HG03135 (cell line): Measurements from ENCODE around the gene GLRA3.
"Not testable (repeated sequence)": the region's sequence is repeated elsewhere in the genome, so short reads cannot be mapped to it uniquely, and the experiment has no call there.

Experiments used
- ATAC-seq: cut with Tn5 transposase; IDR thresholded peaks from one replicate; pipeline ENCODE4 v1.9.1; 2021; ENCODE audit warnings: mild to moderate bottlenecking, moderate library complexity; ENCODE audit not compliant: unreplicated experiment

The GLRA3 gene

DNA sequence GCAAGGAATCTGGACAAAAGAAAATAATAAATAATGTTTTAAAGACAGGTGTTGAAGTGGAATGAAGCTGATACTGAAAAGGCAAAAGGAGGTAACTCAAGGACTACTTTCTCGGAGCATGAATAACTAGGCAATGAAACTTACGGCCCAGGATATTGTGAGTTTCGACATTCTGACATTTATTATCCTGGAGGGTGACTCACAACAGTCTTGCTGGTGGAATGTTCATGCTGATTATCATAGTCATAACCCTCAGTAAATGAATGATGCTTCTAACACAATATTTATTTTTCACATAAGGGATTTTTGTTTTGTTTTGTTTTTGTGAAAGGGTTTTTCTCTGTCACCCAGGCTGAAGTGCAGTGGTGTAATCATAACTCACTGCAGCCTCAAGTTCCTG, 159.8 kb downstream of the GLRA3 start:
- no peak for ATAC-seq

DNA sequence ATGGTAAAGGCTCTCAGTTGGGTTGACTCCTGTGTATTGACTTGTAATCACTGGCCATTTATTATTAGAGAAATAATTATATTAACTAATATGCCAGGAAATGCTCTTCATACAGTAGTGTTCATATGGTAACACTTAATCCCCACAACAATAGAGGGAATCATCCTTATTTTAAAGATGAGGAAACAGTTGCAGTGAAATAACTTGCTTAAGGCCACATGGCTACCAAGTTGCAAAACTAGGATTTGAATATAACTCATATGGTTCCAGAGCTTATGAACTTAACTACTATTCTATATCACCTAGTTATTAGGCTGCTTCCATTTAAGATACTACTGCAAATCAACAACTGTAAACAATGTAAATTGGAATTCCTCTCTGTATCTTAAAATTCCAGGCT, 163.2 kb downstream of the GLRA3 start:
- no peak for ATAC-seq

DNA sequence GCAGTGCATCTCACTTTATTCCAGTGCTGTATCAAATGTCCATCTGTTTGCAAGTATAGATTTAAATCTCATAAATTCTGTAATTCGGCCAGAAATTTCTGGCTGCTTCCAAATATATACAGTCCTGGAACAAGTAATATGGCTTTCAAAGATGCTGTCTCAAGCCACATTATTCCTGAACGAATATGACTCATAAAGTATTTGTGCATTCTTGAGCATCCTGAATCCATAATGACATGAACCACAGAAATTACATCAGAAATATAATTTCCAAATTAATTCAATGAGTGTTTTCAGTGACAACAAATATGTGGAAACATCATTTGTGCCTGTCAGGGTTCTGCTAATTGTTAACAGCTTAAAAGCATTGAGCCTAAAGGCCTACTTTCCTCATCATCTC, 165.8 kb downstream of the GLRA3 start:
- ATAC-seq = no peak

DNA sequence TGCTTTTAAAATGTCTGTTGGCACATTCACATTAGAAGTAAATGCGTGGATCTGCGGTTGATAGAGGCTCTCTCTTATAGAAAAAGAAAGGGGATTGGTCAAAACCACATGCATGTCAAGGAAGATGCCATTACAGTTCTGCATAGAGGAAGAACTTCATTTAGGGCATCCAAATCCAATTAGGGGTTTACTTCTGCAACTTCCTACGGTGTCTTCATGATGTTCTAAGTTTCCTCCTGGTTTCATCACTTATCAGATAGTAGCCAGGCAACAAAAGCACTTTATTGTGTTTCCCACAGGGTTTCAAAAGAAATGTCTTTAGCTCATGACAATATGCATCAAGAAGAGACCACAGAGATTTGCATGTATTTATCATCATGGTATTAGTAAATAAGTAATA, 170.8 kb downstream of the GLRA3 start:
- no peak for ATAC-seq

DNA sequence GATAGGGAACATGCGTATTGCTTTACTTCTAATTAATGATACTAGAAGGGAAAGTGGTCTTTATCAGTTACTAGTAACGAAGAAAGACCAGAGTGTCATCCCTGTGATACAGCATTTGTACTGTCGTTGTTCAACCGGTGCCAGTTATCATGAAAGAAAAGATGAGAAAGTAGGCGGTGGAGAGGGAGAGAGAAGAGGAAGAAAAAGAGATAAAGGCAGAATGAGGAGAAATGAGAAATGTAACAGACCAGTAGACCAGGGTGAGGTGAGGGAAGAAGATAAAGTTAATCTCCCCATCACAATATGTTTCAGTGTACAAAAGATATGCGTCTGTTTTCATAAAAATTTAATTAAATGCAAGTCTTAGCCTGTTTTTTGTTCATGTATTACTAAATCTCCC, 171.6 kb downstream of the GLRA3 start:
- no peak for ATAC-seq

DNA sequence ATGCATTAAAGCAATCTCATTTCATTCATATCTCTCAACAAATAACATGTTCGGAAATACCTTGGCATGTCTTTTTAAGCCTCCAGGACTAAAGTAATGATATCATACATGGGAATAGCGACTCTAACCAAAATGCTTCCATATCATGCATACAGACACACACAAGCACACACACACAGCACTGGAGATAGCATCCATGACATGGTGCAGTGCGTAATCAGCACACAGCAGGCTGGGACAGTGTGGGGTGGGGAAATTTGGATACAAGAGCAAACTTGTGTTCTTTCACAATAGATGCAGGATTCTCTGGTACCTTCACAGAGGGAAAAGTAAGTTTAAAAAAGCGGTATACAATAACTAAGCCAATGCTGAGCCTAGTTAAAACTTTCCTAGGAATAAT, 174.4 kb downstream of the GLRA3 start:
- ATAC-seq = no peak

DNA sequence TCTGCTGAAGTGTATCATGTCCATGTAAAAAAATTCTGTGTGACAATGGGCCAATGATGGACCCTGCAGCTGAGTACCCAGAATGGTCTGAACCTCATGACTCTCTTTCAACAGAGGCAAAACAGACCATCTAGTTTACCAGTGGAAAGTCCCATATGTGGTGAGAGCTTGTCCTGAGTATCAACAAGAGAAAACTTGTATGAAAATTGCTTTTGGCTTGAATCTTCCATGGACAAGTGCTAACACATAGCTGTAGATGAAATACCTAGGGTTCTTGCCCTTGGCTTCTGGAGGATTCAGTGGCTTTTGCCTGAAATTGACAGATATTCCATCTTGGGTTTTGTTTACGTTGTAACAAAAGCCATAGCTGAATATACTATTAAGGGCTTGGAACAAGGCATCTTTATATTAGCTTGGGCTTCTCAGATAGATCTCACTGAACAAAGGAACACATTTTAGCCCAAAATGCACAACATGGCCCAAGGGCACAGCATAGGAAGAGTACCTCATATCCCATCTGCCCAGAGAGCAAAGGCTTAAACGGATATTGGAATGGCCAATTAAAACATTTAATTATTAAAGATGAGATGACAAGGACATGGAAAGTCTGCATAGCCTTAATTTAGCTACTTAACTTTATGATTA, 178.2 kb downstream of the GLRA3 start:
- no peak for ATAC-seq

DNA sequence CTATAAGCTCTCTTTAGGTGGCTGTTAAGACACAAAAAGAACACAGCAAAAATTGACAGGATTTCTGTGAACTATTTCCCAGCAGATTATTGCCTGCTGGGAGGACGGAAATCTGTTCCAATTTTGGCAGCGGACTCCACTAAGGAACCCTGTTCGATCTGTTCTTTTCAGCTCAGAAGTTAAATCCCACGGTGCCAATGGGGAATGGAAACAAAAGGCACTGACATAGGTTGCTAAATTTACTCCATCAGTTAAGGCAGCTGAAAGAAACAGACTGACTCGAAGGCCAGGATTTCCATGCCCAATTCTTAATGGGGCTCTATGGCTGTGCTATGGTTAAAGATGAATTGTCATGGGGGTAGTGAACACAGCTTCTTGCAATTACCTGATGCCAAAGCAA, 180.2 kb downstream of the GLRA3 start:
- no peak for ATAC-seq

DNA sequence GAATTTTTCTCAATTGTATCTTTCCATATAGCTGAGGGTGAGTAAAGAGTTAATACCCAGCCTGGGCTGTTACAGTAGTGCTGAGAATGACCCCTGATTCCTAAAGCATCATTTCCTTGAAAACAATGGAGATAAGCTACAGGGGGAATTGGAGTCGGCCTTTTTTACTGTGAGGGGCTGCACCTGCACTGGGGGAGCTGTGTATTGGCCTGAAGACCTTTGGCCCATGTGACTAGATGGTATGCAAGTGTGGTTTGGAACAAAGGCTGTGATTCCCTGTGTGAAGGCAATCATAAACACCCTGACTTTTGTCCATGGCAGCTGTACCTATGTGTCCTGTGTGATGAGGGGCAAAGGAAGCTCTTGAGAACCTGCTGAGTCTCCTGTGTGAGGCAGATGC, 182.7 kb downstream of the GLRA3 start:
- ATAC-seq = no peak

DNA sequence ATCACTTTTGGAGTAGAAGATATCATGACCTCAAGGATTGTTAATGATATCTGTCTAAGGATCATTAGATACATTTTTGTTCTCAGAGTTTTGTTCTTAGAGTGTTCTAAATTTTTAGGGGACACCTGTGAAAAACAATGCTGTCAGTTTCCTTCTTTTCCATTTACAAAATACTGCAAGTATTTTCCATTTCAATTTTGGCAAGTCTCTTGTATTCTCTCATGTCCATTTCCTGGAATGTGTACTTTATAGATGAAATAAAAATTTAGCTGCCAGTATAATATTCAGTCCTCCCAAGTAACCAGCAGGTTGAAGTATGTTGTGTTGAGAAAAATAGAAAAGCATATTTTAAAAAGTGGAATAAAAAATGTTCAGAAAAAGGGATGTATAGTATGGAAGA, 188.9 kb downstream of the GLRA3 start:
- ATAC-seq = no peak

DNA sequence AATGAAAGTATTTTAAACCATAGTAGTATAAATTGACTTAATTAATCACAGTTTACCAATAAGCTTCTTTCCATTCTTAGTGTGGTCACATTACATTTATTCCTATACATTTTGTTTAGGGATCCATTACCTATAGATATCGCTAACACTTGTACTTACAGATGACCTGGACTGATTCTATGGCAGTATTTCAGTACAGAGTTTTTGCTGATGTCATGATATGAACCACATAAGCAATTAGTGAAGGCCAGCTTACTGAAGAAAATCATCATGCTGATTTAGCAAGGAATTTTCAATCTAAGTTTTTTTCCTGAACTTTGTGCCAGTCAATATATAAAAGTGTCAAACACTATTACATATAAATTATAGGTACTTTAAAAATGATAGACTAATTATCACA, 193.3 kb downstream of the GLRA3 start:
- ATAC-seq = no peak

DNA sequence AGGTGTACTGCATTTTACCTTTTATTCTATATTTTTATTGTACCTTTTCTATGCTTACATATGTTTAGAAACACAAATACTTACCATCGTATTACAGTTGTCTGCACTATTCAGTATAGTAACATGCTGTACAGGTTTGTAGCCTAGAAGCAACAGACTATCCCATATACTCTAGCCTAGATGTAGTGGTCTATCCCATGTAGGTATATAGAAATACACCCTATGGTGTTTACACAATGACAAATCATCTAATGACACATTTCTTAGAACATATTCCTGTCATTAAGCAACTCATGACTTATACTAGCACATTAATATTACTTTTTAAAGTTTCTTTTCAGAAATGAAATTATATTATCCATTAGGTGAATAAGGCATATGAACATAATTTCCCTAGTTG, 195.6 kb downstream of the GLRA3 start:
- ATAC-seq = no peak

DNA sequence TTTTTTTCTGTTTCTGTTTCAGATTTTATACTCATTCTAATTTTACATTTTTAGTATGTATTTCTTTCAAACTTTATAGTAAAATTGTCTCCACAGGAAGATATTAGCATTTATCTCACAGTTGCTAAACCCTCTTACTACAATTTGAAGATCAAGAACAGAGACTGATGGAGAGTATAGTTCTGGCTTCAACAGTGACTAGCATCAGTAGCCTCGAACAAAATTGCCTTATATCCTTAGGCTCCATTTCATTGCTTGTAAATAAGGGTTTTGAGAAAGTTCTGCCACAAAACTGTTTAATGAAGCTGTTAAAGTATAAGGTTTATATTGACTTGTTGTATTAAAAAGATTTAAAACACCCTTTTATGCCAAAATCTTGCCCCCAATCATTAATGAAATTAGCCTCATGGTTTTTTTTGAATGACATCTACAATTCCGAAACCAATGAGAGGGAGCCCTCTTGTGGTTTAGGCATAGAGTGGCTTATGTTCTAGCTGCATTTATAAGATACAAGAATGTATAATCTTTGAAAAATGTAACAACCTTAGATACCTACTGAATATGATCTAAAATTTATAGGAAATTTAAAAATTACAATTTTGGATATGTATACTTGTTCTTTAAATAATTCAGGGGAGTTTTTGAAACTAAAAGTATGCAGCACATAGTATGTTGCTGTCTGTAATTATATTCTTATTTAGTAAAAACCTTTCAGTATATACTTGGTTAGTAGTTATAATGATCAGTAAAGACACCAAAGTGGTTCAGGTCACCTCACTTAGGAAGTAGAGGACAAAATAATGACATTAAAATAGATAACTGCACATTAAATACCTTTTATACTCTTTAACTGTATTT, 196.9 kb downstream of the GLRA3 start:
- peak; percentile 77 for ATAC-seq

DNA sequence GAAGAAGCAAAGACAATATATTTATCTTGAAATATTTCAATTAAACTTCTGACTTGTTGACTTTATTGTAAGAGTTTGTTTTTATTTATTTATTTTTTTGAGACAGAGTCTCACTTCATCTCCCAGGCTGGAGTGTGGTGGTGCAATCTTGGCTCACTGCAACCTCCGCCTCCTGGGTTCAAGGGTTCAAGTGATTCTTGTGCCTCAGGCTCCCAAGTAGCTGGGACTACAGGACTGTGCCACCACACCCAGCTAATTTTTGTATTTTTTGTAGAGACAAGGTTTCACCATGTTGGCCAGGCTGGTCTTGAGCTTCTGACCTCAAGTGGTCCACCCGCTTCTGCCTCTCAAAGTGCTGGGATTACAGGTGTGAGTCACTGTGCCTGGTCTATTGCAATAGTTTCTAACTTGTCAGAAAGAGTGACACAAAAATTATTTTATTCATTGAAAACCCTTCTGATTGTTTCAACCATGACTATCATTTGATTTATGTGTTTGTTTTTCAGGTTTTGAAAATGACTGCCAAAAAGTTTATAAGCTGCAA, 199.1 kb downstream of the GLRA3 start:
- not testable (repeated sequence) for ATAC-seq

DNA sequence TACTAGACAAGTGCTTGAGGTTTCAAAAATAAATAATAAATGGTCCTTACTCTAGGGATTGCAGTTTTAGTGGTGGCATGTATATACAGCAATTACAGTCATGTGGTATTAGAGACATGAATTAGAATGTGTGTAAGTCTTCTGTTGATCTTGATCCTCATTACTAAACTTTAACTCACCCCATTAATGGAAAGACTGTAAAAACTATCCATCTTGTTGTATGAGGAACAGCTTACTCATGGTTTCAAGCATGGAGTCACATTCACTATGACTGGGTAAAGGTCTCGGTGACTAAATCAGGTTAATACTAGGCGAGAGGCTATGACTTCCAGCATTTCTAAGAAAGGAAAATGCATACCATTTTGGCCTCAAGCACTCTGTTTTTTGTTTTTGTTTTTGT, 199.8 kb downstream of the GLRA3 start:
- no peak for ATAC-seq

DNA sequence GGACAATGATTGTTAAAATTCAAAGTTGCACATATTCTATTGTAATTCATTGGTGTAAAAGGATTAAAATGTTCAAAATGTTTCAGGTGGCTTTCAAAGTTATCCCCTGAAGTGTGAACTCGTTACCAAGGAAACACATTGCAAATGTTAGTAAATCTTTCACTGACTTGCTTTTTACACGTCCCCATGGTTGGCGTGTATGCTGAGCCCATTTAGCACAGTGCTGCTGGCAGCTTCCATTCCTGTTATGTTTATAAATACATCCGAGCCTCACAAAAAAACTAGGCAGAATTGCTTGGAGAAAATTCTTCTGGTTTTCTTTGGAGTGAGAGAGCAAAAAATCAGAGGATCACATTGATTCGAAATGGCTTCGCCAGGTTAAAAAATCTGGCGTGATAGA, 200.9 kb downstream of the GLRA3 start:
- ATAC-seq = no peak

DNA sequence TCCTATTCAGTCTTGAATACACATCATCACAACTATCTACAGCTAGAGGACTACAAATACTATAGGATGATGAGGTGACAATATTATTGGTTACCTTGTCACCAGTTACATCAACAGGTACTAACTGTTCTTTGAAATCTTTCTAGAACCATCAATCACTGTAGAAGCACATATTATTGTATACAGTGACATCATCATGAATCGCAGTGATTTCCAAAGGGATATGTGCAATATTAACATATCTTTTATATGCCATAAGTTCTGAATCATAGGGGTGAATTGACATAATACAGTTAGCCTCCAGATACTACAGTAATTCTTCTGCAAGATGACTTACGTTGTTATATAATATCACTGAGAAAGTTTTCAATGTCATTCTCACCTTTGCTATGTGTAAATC, 201.6 kb downstream of the GLRA3 start:
- ATAC-seq = no peak

DNA sequence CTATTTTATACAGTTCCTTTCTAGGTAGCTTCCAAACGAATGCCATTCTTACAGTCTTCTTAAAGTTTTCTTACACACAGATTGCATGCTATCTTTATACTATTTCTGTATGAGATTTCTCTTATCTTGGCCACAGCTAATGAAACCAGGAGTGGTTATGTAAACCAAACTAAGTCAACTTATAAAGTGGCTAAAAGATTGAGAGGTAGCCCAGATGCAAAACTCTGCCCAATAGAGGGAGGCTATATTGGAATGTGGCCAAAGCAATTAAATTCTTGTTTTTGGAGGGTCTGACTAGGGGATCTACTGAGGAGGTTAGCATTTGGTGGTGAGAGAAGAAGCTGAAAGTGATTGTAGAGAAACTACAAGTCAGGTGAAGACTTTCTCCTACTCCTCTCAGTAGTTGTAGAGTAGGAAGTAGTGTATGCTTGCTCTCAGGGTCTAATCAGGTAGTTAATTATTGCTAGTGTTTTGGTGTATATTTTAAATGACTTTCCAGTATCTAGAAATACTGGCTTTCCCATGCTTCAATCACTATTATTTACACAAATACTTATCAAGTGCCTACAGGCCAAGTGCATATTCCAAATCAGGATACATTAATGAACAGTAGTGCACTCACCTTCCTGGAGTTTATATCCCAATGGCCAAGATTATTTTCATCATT, 202.6 kb downstream of the GLRA3 start:
- ATAC-seq = no peak

DNA sequence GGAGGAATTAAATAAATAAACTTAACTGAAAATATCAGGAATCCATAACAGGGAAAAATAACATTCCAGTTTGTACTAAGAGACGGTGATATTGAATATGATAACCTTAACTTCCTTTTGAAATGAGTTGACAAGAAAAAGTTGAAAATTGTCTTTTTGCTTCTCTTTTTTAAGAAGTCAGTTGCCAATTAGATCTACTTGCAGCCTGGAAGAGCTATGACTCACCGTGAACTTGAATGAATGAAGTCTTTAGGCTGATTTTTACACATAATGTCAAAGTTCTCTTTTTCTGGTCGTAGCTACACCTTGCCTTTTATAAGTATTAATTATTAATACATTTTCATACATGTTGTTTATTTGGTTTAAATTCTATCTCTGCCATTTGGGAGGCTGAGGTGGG, 212.4 kb downstream of the GLRA3 start:
- no peak for ATAC-seq

DNA sequence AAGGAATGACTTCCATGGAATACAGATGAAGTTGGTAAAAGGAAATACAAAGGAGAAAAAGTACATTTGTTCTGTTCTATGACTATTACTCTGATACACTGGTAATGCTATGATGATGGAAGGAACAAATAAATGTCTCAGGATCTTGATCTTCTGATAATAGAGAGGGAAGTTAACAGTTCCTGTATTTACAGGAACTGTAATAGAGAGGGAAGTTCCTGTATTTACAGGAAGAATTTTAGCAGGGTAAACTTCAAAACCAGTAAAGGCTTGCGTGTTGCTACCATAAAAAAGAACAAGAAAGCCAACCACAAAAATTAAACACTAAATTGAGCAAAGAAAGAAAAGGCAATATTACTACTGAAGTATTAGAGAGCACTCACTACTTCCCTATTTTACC, 215.1 kb downstream of the GLRA3 start:
- no peak for ATAC-seq

DNA sequence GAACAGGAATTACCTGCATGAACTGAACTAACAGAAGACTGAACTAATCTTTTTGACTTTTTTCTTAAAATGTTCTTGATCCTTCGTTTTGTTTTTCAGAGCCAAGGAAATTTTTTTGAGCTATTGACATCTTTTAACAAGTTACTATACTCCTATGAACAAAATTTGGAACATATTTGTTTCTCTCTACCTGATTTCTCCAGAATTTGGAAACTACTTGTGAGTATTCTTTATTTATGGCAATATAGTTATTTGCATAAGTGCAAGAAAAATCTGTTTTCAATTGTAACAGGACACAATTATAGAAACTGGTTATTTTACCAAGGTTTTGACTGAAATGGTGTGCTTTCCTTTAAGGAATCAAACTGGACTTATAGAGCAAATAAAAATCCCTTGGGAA, 217.3 kb downstream of the GLRA3 start:
- no peak for ATAC-seq

DNA sequence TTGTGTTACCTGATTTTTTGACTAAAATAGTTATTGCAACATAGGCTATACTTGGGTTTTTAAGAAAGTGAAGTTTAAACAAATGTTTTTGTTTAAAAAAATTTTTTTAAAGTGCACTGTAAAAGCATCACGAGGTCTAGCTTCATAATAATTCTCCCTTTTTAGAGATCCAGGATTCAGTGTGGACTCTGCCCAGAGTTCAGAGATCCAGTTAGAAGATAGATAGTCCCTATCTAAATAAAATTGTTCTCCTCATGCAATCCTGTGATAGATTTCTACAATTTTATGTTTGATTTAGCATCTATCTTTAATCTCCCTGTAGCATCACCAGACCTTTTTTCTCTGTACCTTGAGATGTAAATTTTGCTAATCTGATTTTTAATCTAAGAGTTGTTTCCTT, 221.3 kb downstream of the GLRA3 start:
- no peak for ATAC-seq
